ENCODE results near the gene CCDC170.

DNA sequence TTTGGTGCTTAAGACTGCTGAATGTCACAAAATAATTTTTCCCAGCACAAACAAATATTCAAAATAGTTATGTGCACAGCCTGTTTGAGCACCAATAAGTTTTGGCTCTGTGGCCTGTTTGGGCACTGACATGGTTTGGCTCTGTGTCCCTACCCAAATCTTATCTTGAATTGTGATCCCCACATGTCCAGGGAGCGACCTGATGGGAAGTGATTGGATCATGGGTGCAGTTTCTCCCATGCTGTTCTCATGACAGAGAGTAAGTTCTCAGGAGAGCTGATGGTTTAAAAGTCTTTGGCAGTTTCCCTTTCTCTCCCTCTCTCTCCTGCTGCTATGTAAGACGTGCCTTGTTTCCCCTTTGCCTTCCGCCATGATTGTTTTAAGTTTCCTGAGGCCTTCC, 167.7 kb downstream of the CCDC170 start:
- no peak for TF ChIP-seq POLR2AphosphoS5 (IDR thresholded peaks at IDR 0.05; ENCODE audit: borderline replicate concordance, low read depth, low read length)
- TF ChIP-seq EZH2 (IDR thresholded peaks at IDR 0.05): no peak
